Measurements from ENCODE around the gene SAMD9L. TPM values are rescaled to one million over a fixed set of nuclear protein-coding genes. Genes with fewer than 3 reads are reported as not detected.

SAMD9L gene
- total RNA-seq, 2 experiments from 2014 or later = 19.1 to 19.8 TPM

DNA sequence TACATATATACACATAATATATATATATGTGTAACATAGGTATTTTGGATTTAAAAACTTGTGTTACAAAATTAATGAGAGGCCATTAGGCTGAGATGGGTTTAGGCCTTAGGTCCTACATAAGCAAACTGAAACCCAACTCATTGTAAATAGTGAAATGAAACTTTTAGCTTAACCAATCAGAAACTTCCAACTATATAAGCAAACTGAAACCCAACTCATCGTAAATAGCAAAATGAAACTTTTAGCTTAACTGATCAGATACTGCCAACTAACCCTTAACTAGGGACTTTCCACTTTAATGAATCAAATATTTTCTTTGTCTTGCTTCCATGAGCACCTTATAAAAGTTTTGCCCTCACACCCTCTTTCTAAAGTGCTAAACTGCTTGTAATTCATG lies 17.3 kb upstream of the SAMD9L start:
- CTCF ChIA-PET = interaction anchor here (0.7 kb wide), 1 partner anchor 12 kb away, joined by 3 read pairs; no protein-coding TSS in a partner anchor
- POLR2A ChIA-PET = no interaction called here
- Mint-ChIP-seq H3K9me3 (peaks cover 39% of the 10 kb centered on the region), H3K36me3 (peaks cover 10% of the 10 kb centered on the region), H3K4me3 (no peak overlapping the region), H3K27me3 (no peaks in the 10 kb centered on the region), H3K4me1 (ENCODE audit: low read depth) (peaks cover 9% of the 10 kb centered on the region), H3K27ac (no peak overlapping the region)
- DNase-seq = no peak
- intact Hi-C loops (cut with micrococcal nuclease) = loop anchor here (1.0 kb wide), 2 partner anchors 20 to 47 kb away; no protein-coding TSS in a partner anchor

DNA sequence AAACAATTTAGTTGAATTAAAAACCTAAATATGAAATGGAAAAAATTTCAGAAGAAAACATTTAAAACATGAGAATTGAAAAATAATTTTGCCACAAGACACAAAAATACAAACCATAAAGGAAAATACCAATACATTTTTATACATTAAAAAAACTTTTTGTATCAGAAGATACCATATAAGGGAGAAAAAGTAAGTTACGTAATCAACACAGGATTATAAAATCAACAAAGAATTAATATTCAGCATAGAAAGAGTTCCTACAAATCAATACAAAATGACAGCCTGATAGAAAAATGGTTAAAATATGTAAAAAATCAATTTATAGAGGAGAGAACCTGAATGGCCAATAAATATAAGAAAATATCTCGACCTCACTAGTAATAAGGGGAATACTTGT lies 16.6 kb upstream of the SAMD9L start:
- DNase-seq = no peak
- no peak overlapping the region for H3K27ac Mint-ChIP-seq
- no peaks in the 10 kb centered on the region for H3K27me3 Mint-ChIP-seq
- H3K9me3 Mint-ChIP-seq = peaks cover 39% of the 10 kb centered on the region
- POLR2A ChIA-PET = no interaction called here
- intact Hi-C loops (cut with micrococcal nuclease) = loop anchor here (1.0 kb wide), 2 partner anchors 21 to 46 kb away; no protein-coding TSS in a partner anchor
- H3K4me1 Mint-ChIP-seq (ENCODE audit: low read depth) = peaks cover 9% of the 10 kb centered on the region
- peaks cover 10% of the 10 kb centered on the region for H3K36me3 Mint-ChIP-seq
- H3K4me3 Mint-ChIP-seq = no peak overlapping the region
- CTCF ChIA-PET = interaction anchor here (0.7 kb wide), 1 partner anchor 11 kb away, joined by 3 read pairs; no protein-coding TSS in a partner anchor

- Mint-ChIP-seq H3K4me1 (ENCODE audit: low read depth) (peaks cover 9% of the 10 kb centered on the region), H3K9me3 (peaks cover 17% of the 10 kb centered on the region), H3K4me3 (no peak overlapping the region), H3K27me3 (no peaks in the 10 kb centered on the region), H3K36me3 (peaks cover 7% of the 10 kb centered on the region), H3K27ac (no peak overlapping the region)
- POLR2A ChIA-PET = no interaction called here
- CTCF ChIA-PET = no interaction called here
- intact Hi-C loops (cut with micrococcal nuclease) = no loop called here
- no peak for DNase-seq
Measured at GRCh38 chr7:93161181-93161762, 13.1 kb upstream of the SAMD9L start.

GRCh38 chr7:93160410-93160809 lies 12.2 kb upstream of the SAMD9L start:
- DNase-seq = no peak
- no peak overlapping the region for H3K27ac Mint-ChIP-seq
- H3K36me3 Mint-ChIP-seq = peaks cover 7% of the 10 kb centered on the region
- H3K27me3 Mint-ChIP-seq = no peaks in the 10 kb centered on the region
- CTCF ChIA-PET = no interaction called here
- peaks cover 2% of the 10 kb centered on the region for H3K4me1 Mint-ChIP-seq (ENCODE audit: low read depth)
- no peak overlapping the region for H3K4me3 Mint-ChIP-seq
- H3K9me3 Mint-ChIP-seq = peaks cover 17% of the 10 kb centered on the region
- intact Hi-C loops (cut with micrococcal nuclease) = no loop called here
- POLR2A ChIA-PET = no interaction called here

DNA sequence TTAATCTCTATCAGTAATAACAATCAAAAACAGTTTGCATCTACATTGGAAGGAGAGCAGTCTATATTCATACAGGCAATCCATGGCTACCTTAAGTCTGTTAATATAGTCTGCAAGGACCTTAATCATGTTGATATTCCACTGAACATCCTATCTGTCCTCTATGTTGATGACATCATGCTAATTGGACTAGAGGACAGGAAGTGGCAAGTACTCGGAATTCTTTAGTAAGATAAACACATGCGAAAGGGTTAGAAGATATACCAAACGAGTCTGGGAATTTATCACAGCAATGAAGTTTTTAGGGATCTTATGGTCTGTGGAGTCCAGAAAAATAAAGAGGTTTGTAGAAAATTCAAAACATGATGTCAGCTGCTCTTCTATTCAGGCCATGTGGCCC lies 11.3 kb upstream of the SAMD9L start:
- ChIA-PET POLR2A (no interaction called here), CTCF (no interaction called here)
- intact Hi-C loops (cut with micrococcal nuclease) = no loop called here
- H3K36me3 Mint-ChIP-seq = peaks cover 7% of the 10 kb centered on the region
- H3K9me3 Mint-ChIP-seq = peaks cover 17% of the 10 kb centered on the region
- peaks cover 2% of the 10 kb centered on the region for H3K4me1 Mint-ChIP-seq (ENCODE audit: low read depth)
- no peak for DNase-seq
- no peaks in the 10 kb centered on the region for H3K27me3 Mint-ChIP-seq
- H3K4me3 Mint-ChIP-seq = no peak overlapping the region
- no peak overlapping the region for H3K27ac Mint-ChIP-seq

- Mint-ChIP-seq H3K4me3 (no peak overlapping the region), H3K36me3 (peaks cover under 1% of the 10 kb centered on the region), H3K4me1 (ENCODE audit: low read depth) (peaks cover 2% of the 10 kb centered on the region), H3K27me3 (no peaks in the 10 kb centered on the region), H3K9me3 (peaks cover 7% of the 10 kb centered on the region), H3K27ac (no peak overlapping the region)
- intact Hi-C loops (cut with micrococcal nuclease) = no loop called here
- DNase-seq = no peak
- ChIA-PET CTCF (interaction anchor here (0.6 kb wide), 1 partner anchor 16 kb away, joined by 3 read pairs; no protein-coding TSS in a partner anchor), POLR2A (no interaction called here)
Measured at GRCh38 chr7:93156884-93157283, 8.7 kb upstream of the SAMD9L start.

GRCh38 chr7:93150200-93150835 lies 2.1 kb upstream of the SAMD9L start:
- intact Hi-C loops (cut with micrococcal nuclease) = no loop called here
- H3K4me1 Mint-ChIP-seq (ENCODE audit: low read depth) = peaks cover 26% of the 10 kb centered on the region
- POLR2A ChIA-PET = no interaction called here

DNA sequence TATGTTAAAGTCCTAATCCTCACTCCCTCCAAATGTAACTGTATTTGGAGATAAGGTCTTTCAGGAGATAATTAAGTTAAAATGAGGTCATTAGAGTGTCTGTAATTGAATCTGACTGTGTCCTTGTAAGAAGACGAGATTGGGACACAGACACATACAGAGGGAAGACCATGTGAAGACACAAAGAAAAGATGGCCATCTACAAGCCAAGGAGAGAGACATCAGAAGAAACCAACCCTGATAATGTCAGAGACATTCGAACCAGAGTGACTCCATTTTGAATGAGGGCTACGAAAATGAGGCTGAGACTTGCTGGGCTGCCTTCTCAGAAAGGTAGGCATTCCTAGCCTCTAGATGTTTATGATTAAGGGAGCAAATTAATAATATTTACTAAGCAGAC lies 542 bp upstream of the SAMD9L start:
- Mint-ChIP-seq H3K27me3 (no peaks in the 10 kb centered on the region), H3K4me1 (ENCODE audit: low read depth) (peaks cover 27% of the 10 kb centered on the region), H3K27ac (peak overlapping the region; percentile 69), H3K9me3 (no peaks in the 10 kb centered on the region), H3K36me3 (peaks cover 16% of the 10 kb centered on the region), H3K4me3 (peak overlapping the region; percentile 84)
- DNase-seq = no peak
- ChIA-PET CTCF (no interaction called here), POLR2A (no interaction called here)
- intact Hi-C loops (cut with micrococcal nuclease) = loop anchor here (1.0 to 5.0 kb wide), 3 partner anchors 33 to 244 kb away; no protein-coding TSS in a partner anchor

More at GRCh38 chr7:93150200-93150835, 2.1 kb upstream of the SAMD9L start:
- Mint-ChIP-seq H3K27me3 (no peaks in the 10 kb centered on the region), H3K36me3 (peaks cover 10% of the 10 kb centered on the region), H3K4me3 (no peak overlapping the region), H3K27ac (no peak overlapping the region), H3K9me3 (no peaks in the 10 kb centered on the region)
- DNase-seq = no peak
- CTCF ChIA-PET = no interaction called here

DNA sequence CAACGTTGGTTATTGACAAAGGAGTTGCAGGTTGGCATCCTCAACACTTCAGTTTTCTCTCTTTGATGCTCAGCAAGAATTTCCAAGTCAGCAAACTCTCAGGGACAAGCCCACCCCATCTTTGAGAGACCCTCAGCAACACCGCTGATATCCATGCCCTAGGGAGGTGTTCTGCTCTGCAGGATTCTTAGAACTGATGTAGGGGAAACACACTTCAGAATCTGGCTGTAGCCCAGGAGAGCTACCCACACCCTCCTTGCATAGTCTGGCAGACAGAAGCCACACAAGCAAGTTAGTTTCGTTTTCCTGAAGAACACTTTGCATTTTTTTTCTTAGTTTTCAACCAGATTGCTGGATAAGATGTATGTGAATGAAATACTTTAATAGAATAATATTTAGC lies 822 bp downstream of the SAMD9L start:
- Mint-ChIP-seq H3K4me3 (peak overlapping the region; percentile 84), H3K27me3 (no peaks in the 10 kb centered on the region), H3K9me3 (no peaks in the 10 kb centered on the region), H3K36me3 (peaks cover 20% of the 10 kb centered on the region), H3K4me1 (ENCODE audit: low read depth) (peaks cover 27% of the 10 kb centered on the region), H3K27ac (peak overlapping the region; percentile 82)
- intact Hi-C loops (cut with micrococcal nuclease) = loop anchor here (1.0 to 5.0 kb wide), 2 partner anchors 40 to 85 kb away; partner anchors contain the start of gene VPS50
- ChIA-PET CTCF (interaction anchor here (1.8 kb wide), 1 partner anchor 81 kb away, joined by 6 read pairs; no protein-coding TSS in a partner anchor), POLR2A (no interaction called here)
- DNase-seq = peak; percentile 55

DNA sequence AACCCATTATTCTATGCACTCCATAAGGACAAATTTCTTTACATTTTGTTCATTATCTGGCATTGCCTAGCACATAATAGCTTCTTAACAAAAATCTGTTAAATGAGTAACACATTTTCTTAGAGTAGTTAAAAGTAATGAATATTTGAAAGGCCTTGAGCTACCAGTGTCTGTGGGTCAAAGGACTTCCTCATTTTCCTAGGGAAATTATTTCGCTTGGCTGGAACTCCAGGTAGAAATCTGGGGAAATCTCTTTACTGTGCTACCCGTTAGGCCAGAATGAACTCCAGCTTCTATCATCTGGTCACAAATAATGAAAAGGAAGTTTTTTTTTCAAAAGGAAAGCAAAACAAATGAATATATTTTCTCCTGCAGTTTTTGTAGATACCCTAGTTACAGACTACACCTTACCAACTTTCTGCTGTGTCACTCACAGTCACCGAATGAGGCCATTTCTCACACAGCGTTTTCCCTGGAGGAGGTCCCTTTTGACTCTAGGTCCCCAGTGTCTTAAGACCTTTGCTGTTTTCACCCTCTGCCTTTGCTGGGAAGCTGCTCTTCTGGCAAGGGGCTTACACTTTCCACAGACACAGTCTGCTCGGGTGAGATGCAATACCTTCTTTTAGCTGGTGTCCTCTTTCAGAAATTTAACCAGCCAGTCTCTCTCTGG lies 1.6 kb downstream of the SAMD9L start:
- intact Hi-C loops (cut with micrococcal nuclease) = loop anchor here (1.0 to 5.0 kb wide), 2 partner anchors 41 to 86 kb away; partner anchors contain the start of gene VPS50
- peak; percentile 28 for DNase-seq
- CTCF ChIA-PET = interaction anchor here (1.8 kb wide), 1 partner anchor 82 kb away, joined by 6 read pairs; no protein-coding TSS in a partner anchor
- peaks cover 27% of the 10 kb centered on the region for H3K4me1 Mint-ChIP-seq (ENCODE audit: low read depth)
- POLR2A ChIA-PET = interaction anchor here (1.0 kb wide), 1 partner anchor 29 kb away, joined by 4 read pairs; the partner anchor contains the start of gene SAMD9
- H3K27me3 Mint-ChIP-seq = no peaks in the 10 kb centered on the region
- peak overlapping the region; percentile 82 for H3K27ac Mint-ChIP-seq
- H3K36me3 Mint-ChIP-seq = peaks cover 20% of the 10 kb centered on the region
- H3K9me3 Mint-ChIP-seq = no peaks in the 10 kb centered on the region
- H3K4me3 Mint-ChIP-seq = peak overlapping the region; percentile 84

DNA sequence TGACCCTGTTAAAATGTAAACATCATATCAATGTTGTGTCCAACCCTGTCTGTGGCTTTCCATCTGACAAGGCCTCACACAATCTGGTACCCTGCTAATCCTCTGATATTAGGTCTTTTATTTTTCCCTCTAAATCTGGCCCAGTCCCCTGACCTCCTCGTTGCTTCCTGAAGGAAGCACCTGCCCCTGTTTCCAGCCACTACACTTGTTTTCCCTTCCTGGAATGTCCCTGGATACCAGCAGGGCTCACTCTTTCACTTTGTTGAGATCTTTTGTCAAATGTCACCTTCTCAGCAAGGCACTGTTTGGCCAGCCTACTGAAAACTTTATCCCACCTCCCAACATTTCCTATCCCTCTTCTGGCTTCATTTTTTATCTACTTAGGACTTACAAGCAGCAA lies 2.1 kb downstream of the SAMD9L start:
- Mint-ChIP-seq H3K36me3 (peaks cover 20% of the 10 kb centered on the region), H3K4me3 (no peak overlapping the region), H3K9me3 (no peaks in the 10 kb centered on the region), H3K27me3 (no peaks in the 10 kb centered on the region), H3K27ac (no peak overlapping the region), H3K4me1 (ENCODE audit: low read depth) (peaks cover 27% of the 10 kb centered on the region)
- ChIA-PET CTCF (no interaction called here), POLR2A (interaction anchor here (1.0 kb wide), 1 partner anchor 28 kb away, joined by 4 read pairs; the partner anchor contains the start of gene SAMD9)
- intact Hi-C loops (cut with micrococcal nuclease) = loop anchor here (5.0 kb wide), 1 partner anchor 41 kb away; no protein-coding TSS in a partner anchor
- no peak for DNase-seq

DNA sequence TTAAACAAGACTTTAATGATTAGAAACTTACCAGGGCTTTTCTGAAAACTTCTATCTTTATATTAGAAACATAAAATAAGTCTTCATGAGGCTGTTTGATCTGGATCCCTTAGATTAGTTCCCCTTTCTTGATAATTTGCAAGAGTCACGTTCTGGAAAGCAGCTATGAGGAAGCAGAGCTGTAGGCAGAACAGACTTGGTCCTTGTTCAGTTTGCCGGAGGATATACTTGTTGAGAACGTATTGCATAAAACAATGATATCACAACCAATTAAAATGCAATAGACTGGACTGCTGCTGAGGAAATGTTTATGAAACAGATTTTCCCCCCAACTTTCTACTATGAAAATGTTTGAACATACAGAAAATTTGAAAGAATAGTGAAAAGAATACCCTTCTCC lies 2.8 kb downstream of the SAMD9L start:
- no peaks in the 10 kb centered on the region for H3K9me3 Mint-ChIP-seq
- ChIA-PET POLR2A (no interaction called here), CTCF (no interaction called here)
- H3K36me3 Mint-ChIP-seq = peaks cover 20% of the 10 kb centered on the region
- intact Hi-C loops (cut with micrococcal nuclease) = loop anchor here (5.0 kb wide), 1 partner anchor 42 kb away; no protein-coding TSS in a partner anchor
- no peak overlapping the region for H3K27ac Mint-ChIP-seq
- DNase-seq = no peak
- H3K4me1 Mint-ChIP-seq (ENCODE audit: low read depth) = peaks cover 27% of the 10 kb centered on the region
- no peaks in the 10 kb centered on the region for H3K27me3 Mint-ChIP-seq
- no peak overlapping the region for H3K4me3 Mint-ChIP-seq
